K562 (cell line): ENCODE results near the gene BTD. TPM values are rescaled to one million over a fixed set of nuclear protein-coding genes. Genes with fewer than 3 reads are reported as not detected.
A peak's percentile ranks its signal among the peaks of the same experiment; 100 is the strongest.

Source experiments
- BRD9 ChIP-seq: fragments of 450-650 bp; IDR thresholded peaks from 2 replicates; pipeline ENCODE4 v1.6.1; 2018; ENCODE audit warnings: low read depth; ENCODE audit not compliant: partially characterized antibody
- EP400 ChIP-seq: fragments of 450-650 bp; IDR thresholded peaks from 2 replicates; pipeline ENCODE4 v1.6.1; 2017; ENCODE audit warnings: antibody characterized with exemption, mild to moderate bottlenecking, moderate library complexity
- EWSR1 ChIP-seq: fragments of 450-650 bp; IDR thresholded peaks from 2 replicates; pipeline ENCODE4 v1.6.1; 2018; ENCODE audit warnings: borderline replicate concordance, mild to moderate bottlenecking, low read depth, moderate library complexity; ENCODE audit not compliant: partially characterized antibody
- FOXP4 ChIP-seq: sonication (generic); formaldehyde crosslinking; IDR thresholded peaks from 2 replicates; pipeline ENCODE4 v1.8.0; 2022; ENCODE audit warnings: mild to moderate bottlenecking, missing genetic modification reagents, borderline replicate concordance
- HCFC1 ChIP-seq: IDR thresholded peaks from 2 replicates; pipeline ENCODE4 v1.6.1; 2012; ENCODE audit warnings: low read depth, low read length, improper control_type of control experiment
- HSF4 ChIP-seq: fragments of 250-450 bp; sonication (Bioruptor Pico); IDR thresholded peaks from 2 replicates; pipeline ENCODE4 v2.1.2; 2022; ENCODE audit warnings: mild to moderate bottlenecking, moderate library complexity, borderline replicate concordance
- LCOR ChIP-seq: sonication (generic); formaldehyde crosslinking; IDR thresholded peaks from 2 replicates; pipeline ENCODE4 v1.8.0; 2022; ENCODE audit warnings: mild to moderate bottlenecking, missing genetic modification reagents
- NCOA1 ChIP-seq: fragments of 450-650 bp; IDR thresholded peaks from 2 replicates; pipeline ENCODE4 v1.6.1; 2016; ENCODE audit warnings: low read depth
- NKRF ChIP-seq: fragments of 450-650 bp; IDR thresholded peaks from 2 replicates; pipeline ENCODE4 v1.6.1; 2016; ENCODE audit warnings: borderline replicate concordance
- PTBP1 ChIP-seq: fragments of 200-400 bp; formaldehyde crosslinking; IDR thresholded peaks from 2 replicates; pipeline ENCODE4 v1.6.1; 2017; ENCODE audit warnings: low read depth, low read length
- PTRF ChIP-seq: fragments of 450-650 bp; IDR thresholded peaks from 2 replicates; pipeline ENCODE4 v1.6.1; 2016; ENCODE audit warnings: mild to moderate bottlenecking, missing genetic modification characterization, missing compliant biosample characterization
- SMARCE1 ChIP-seq: fragments of 450-650 bp; IDR thresholded peaks from 2 replicates; pipeline ENCODE4 v1.7.1; 2016; ENCODE audit warnings: mild to moderate bottlenecking
- TEAD1 ChIP-seq, 2 experiments: fragments of 450-650 bp in 1 of 2; sonication (generic) in 1 of 2; formaldehyde crosslinking; IDR thresholded peaks; 2 replicates each; pipeline versions ENCODE4 v1.4.0 to v1.8.0; 2020 to 2022; ENCODE audit warnings: mild to moderate bottlenecking in 2 of 2, missing genetic modification reagents in 1 of 2
- ZFP91 ChIP-seq: sonication (generic); formaldehyde crosslinking; IDR thresholded peaks from 2 replicates; pipeline ENCODE4 v1.8.0; 2022; ENCODE audit warnings: mild to moderate bottlenecking, missing genetic modification reagents
- ZNF3 ChIP-seq: fragments of 250-450 bp; sonication (Bioruptor Pico); IDR thresholded peaks from 2 replicates; pipeline ENCODE4 v1.5.0; 2021; ENCODE audit warnings: mild to moderate bottlenecking, moderate library complexity
- ZNF780A ChIP-seq: fragments of 250-450 bp; sonication (Bioruptor Pico); IDR thresholded peaks from 2 replicates; pipeline ENCODE4 v1.5.0; 2021; ENCODE audit warnings: mild to moderate bottlenecking
- ZNF79 ChIP-seq: fragments of 250-450 bp; sonication (Bioruptor Pico); IDR thresholded peaks from 2 replicates; pipeline ENCODE4 v1.4.0; 2020; ENCODE audit warnings: low read depth, mild to moderate bottlenecking, moderate library complexity
- polyA plus RNA-seq, 8 experiments: library from polyadenylated mRNA; depleted of rRNA in 4 of 8; stranded (reverse) in 5 of 8; unstranded in 3 of 8; fragments of >200 nt; fragmentation: Nextera tagmentation in 2 of 8; fragmentation: Illumina TruSeq in 1 of 8; extraction: Ambion mirVana in 2 of 8; extraction: Trizol in 1 of 8; gene quantifications; 2 replicates each; pipeline versions ENCODE4 v1.2.1 to v1.2.3, GENCODE V29; 2011 to 2014; ENCODE audit warnings: inconsistent platforms in 1 of 8, missing spikeins in 1 of 8
- total RNA-seq, 7 experiments: library from RNA; depleted of rRNA in 6 of 7; stranded (reverse); fragments of >200 nt in 6 of 7; fragmentation: Illumina TruSeq in 2 of 7; extraction: Trizol in 2 of 7; gene quantifications; 2 replicates each; pipeline versions ENCODE4 v1.2.1 to v1.2.3, GENCODE V29; 2011 to 2021; ENCODE audit warnings: low replicate concordance in 1 of 7
- TF ChIP-seq, protein P1 (sequence below): fragments of 250-450 bp; sonication (Bioruptor Pico); IDR thresholded peaks from 2 replicates; pipeline ENCODE4 v1.5.0; 2020; ENCODE audit warnings: mild to moderate bottlenecking, borderline replicate concordance
- TF ChIP-seq, protein P2 (sequence below), 2 experiments: fragments of 250-450 bp in 1 of 2; fragments of 450-650 bp in 1 of 2; sonication (Bioruptor Pico) in 1 of 2; IDR thresholded peaks; 2 replicates each; pipeline versions ENCODE4 v1.6.1 to v1.8.0; 2016 to 2021; ENCODE audit warnings: mild to moderate bottlenecking in 2 of 2, moderate library complexity in 2 of 2, missing compliant biosample characterization in 1 of 2, missing genetic modification characterization in 1 of 2

Gene BTD
- total and polyA plus RNA-seq, 9 of the 15 experiments (the other 6 are each of a cell fraction or from before 2014, with no cell fraction given), result 6.6 to 26.2 (median 10.6) TPM

DNA sequence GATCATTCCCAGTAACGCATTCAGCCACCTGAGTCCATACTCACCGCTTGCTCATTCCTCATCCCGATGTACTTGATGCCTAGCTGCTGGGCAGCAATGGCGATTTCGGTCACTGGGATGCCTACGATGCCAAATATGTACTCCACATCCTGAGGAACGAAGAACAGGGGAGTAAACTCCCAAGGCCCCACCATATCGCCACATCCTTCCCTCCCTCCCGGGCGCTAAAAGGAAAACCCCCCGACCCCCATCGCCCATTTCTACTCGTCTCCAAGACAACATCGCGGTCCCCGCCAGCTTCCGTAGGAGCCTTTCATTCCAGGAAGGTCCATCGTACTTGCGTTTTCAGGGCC lies 523 bp upstream of the BTD start (continued):
- TF ChIP-seq ZFP91 (CRISPR knock-in tag) (no peak), PTBP1 (no peak), NKRF (peak; percentile 94; the same call in 1 of the 2 replicates), HCFC1 (no peak), TEAD1 (CRISPR knock-in tag; IDR thresholded peaks at IDR 0.05) (no peak), BRD9 (peak; percentile 38), EP400 (no peak), ZNF3 (no peak), LCOR (CRISPR knock-in tag) (no peak), EWSR1 (no peak), SMARCE1 (peak; percentile 65; the same call in 1 of the 2 replicates), NCOA1 (no peak), HSF4 (CRISPR knock-in tag) (no peak), FOXP4 (CRISPR knock-in tag) (no peak), ZNF780A (CRISPR knock-in tag) (no peak), ZNF79 (CRISPR knock-in tag) (no peak), PTRF (tag) (no peak)
- TF ChIP-seq, protein P1, sequence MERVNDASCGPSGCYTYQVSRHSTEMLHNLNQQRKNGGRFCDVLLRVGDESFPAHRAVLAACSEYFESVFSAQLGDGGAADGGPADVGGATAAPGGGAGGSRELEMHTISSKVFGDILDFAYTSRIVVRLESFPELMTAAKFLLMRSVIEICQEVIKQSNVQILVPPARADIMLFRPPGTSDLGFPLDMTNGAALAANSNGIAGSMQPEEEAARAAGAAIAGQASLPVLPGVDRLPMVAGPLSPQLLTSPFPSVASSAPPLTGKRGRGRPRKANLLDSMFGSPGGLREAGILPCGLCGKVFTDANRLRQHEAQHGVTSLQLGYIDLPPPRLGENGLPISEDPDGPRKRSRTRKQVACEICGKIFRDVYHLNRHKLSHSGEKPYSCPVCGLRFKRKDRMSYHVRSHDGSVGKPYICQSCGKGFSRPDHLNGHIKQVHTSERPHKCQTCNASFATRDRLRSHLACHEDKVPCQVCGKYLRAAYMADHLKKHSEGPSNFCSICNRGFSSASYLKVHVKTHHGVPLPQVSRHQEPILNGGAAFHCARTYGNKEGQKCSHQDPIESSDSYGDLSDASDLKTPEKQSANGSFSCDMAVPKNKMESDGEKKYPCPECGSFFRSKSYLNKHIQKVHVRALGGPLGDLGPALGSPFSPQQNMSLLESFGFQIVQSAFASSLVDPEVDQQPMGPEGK (CRISPR knock-in tag), result no peak
- TF ChIP-seq, protein P2, sequence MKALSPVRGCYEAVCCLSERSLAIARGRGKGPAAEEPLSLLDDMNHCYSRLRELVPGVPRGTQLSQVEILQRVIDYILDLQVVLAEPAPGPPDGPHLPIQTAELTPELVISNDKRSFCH (CRISPR knock-in tag; IDR thresholded peaks at IDR 0.05), result no peak
- TF ChIP-seq, protein P2 (tag; IDR thresholded peaks at IDR 0.05), result 0 out of 2 replicates have a peak, but pooled peaks have one; percentile 24
